Fibroblast of the aortic adventitia (primary cell): ENCODE data around the gene MICAL2. TPM values are rescaled to one million over a fixed set of nuclear protein-coding genes. Genes with fewer than 3 reads are reported as not detected.

Experiments
- DNase-seq: peaks from one replicate; pipeline ENCODE4 v3.0.0-alpha.2; 2010; ENCODE audit warnings: low read depth
- H3K4me3 ChIP-seq: 2 replicates; pipeline ENCODE4 v1.5.1; 2011; ENCODE audit warnings: low read depth, mild to moderate bottlenecking, control low read depth, low read length, moderate library complexity
- CTCF ChIP-seq: IDR thresholded peaks from 2 replicates; pipeline ENCODE4 v1.5.1; 2011; ENCODE audit warnings: mild to moderate bottlenecking, low read length, control low read depth, inconsistent platforms; ENCODE audit not compliant: insufficient read depth
- total RNA-seq: library from RNA; depleted of rRNA; stranded (reverse); fragments of >200 nt; gene quantifications from 2 replicates; pipeline ENCODE4 v1.2.3, GENCODE V29; 2012; ENCODE audit warnings: low replicate concordance

MICAL2 gene
- total RNA-seq, 1 donor = 146 TPM

- H3K4me3 ChIP-seq = no peak overlapping the region
- no peak for TF ChIP-seq CTCF
- DNase-seq = no peak
Observed at GRCh38 chr11:12132790-12133145, 22.4 kb downstream of the MICAL2 start.

GRCh38 chr11:12133547-12134235 is 23.3 kb downstream of the MICAL2 start:
- DNase-seq = no peak
- no peak overlapping the region for H3K4me3 ChIP-seq
- TF ChIP-seq CTCF = no peak

DNA sequence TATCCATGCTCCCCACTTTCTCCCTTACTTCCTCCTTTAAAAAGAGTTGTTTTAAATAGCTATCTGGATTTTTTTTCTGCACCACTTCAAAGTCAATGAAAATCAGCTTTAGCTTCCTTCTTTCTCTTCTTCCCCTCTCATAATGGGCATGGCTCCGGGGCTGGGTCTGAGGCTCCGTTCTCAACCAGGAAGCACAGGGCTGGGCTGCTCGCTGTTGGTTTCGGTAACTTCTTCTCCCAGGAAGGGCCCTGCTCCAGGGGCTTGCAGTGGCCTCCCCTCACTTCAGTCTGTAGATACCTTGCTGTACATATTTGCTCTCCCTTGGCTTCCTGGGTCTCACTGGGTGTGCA is 23.8 kb downstream of the MICAL2 start:
- no peak for DNase-seq
- H3K4me3 ChIP-seq = no peak overlapping the region
- TF ChIP-seq CTCF = no peak

- no peak overlapping the region for H3K4me3 ChIP-seq
- TF ChIP-seq CTCF = no peak
- DNase-seq = no peak
Observed at GRCh38 chr11:12135185-12135584, 24.8 kb downstream of the MICAL2 start.

DNA sequence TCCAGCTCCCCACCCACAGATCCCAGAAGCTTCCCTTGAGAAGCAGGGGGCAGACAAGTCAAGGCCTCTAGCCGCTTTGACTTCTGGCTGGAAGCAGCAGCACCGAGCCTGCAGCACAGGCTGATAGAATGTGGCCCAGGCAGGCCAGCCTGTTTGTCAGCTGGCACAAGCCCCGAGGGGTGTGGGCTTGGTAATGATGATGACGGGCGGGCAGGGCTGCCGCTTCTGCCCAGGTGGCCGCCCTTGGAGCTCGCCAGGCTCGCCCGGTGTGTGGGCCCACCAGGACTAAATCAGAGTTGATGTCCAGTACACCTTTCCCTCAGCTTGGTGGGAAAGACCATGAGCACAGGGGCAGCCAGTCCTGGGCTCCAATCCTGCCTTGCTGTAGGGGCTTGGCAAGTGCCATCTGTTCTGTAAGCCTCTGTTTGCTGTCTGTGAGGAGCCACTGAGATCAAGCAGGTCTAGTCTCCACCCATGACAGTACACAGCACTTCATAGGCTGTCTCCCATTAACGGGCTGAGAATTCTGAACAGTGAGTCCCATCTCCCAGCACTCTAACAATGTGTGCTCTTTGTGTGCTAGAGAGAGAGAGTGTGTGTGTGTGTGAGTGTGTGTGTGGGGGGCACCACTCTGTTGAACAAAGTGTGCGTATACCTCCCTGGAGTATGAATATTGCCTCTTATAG is 26.8 kb downstream of the MICAL2 start:
- no peak for TF ChIP-seq CTCF
- H3K4me3 ChIP-seq = no peak overlapping the region
- DNase-seq = no peak

DNA sequence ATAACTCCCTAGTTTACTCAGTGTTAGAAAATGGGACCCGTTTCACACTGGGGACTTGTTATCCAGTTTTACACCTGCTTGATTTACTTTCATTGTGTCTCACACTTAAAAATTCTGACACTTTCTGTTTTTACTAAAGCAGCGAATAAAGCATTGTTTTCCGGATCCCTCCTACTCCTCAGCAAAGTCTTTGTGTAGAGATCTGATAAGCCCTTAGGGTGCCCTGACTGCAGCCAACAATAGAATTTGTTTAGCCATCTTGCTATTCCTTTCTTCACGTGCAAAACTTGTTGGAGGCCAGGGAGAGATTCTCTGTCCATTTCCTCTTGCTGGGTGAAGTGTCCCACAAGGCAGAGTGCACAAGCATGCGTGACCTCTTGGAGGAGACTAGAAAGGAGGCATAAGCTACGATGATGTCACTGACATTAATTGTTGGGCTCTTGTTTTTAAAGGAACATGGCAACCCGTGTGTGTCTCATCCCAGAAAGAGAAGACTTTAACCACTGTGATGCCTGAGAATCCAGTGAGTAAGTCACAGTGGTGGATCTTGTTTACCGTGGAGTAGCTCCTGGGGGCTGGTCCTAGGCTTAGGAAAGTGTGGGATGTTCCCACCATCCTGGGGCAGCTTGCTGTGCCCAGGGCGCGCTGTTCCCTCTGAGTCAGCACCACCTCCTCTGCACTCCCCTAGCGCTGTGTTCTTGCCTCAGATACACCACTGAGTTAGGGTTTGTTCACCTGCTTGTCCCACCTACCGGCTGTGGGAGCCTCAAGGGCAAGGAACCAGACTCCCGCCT is 27.7 kb downstream of the MICAL2 start:
- H3K4me3 ChIP-seq = no peak overlapping the region
- no peak for TF ChIP-seq CTCF
- DNase-seq = peak; percentile 74
